GM19238 (cell line): ENCODE data around the gene COG1.
"Not testable (repeated sequence)": the region's sequence is repeated elsewhere in the genome, so short reads cannot be mapped to it uniquely, and the experiment has no call there.

Source experiments
- DNase-seq: peaks from one replicate; pipeline ENCODE4 v3.0.0; 2011; ENCODE audit warnings: low spot score; ENCODE audit not compliant: insufficient read length

Gene COG1

GRCh38 chr17:73192894-73193701 lies at the start of gene COG1:
TSS of gene COG1 (plus strand) at chr17:73193055. CDS start at chr17:73193070, 15 bp downstream.
- peak; percentile 92 for DNase-seq

- not testable (repeated sequence) for DNase-seq
Measured at GRCh38 chr17:73144209-73144608, 48.6 kb upstream of the COG1 start.

- no peak for DNase-seq
Measured at GRCh38 chr17:73145641-73146040, 47.2 kb upstream of the COG1 start.

- not testable (repeated sequence) for DNase-seq
Measured at GRCh38 chr17:73147791-73148190, 45.1 kb upstream of the COG1 start.

GRCh38 chr17:73148540-73149334 lies 44.1 kb upstream of the COG1 start:
- no peak for DNase-seq

DNA sequence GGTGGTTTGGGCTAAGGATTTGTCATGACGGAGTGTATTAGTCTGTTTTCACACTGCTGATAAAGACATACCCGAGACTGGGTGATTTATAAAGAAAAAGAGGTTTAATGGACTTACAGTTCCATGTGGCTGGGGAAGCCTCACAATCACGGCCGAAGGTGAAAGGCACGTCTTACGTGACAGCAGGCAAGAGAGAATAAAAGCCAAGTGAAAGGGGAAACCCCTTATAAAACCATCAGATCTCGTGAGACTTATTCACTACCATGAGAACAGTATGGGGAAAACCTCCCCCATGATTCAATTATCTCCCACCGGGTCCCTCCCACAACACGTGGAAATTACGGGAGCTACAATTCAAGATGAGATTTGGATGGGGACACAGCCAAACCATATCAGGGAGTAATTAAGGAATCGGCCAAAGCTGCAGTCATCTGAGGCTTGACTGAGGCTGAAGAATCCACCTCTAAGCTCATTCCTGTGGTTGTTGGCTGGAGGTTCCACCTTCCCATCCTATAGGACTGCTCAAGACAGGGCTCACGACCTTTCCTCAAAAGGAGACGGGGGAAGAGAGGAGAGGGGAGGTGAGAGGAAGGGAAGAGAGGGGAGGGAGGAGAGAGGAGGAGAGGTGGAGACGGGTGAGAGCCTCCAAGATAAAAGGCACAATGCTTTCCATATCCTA lies 42.1 kb upstream of the COG1 start:
- not testable (repeated sequence) for DNase-seq

DNA sequence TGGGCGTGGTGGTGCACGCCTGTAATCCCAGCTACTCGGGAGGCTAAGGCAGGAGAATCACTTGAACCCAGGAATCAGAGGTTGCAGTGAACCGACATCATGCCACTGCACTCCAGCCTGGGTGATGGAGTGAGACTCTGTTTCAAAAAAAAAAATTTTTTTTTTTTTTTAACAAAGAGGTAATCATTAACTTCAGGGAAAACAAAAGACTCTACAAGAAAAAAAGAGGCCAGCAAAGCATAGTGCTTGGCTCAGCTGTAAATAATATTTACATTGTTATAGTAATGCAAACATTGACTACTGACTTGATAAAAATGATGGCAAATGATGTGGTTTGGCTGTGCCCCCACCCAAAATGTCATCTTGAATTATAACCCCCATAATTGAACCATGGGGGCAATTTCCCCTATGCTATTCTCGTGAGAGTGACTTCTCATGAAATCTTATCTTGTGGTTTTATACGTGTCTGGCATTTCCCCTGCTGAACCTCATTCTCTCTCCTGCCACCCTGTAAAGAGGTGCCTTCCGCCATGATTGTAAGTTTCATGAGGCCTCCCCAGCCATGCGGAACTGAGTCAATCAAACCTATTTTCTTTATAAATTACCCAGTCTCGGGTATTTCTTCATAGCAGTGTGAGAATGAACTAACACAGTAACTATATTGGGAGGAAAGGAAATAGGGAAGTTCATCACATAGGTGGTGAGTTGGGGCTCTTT lies 40.8 kb upstream of the COG1 start:
- DNase-seq: no peak

DNA sequence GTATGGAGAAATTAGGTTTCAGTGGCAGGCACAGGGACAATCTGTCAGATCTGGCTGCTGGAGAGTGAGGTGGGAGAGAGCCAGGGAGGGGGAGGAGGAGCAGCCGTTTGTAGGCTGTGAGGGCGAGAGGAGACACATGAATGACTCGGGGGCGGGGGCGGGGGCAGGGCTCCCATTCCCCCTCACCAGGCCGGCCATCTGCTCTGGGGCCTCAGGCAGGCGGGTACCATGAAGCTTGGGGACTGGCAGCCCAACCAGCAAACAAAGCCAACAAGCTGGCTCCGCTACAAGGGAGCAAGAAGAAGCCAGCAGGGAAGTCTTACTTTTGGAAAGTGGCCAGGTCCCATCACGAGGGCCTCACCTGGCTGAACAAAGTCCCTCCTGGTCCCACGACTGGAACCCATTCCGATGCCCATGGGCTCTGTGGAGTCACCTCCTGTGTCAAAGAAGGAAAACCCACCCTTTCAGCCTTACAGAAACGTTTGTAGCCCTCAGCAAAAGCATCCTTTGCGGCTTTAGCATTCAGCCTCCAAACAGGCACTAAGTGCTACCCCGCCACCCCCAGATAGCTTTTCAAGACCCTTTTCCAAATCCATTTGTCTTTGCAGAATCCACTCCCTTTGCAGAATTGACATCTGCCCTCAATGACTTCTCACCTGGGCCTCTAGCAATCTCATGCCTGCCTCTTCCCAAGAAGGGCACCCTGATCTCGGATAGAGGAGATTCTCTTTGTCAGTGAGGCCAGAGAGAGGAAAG lies 37.3 kb upstream of the COG1 start:
- DNase-seq: no peak

DNA sequence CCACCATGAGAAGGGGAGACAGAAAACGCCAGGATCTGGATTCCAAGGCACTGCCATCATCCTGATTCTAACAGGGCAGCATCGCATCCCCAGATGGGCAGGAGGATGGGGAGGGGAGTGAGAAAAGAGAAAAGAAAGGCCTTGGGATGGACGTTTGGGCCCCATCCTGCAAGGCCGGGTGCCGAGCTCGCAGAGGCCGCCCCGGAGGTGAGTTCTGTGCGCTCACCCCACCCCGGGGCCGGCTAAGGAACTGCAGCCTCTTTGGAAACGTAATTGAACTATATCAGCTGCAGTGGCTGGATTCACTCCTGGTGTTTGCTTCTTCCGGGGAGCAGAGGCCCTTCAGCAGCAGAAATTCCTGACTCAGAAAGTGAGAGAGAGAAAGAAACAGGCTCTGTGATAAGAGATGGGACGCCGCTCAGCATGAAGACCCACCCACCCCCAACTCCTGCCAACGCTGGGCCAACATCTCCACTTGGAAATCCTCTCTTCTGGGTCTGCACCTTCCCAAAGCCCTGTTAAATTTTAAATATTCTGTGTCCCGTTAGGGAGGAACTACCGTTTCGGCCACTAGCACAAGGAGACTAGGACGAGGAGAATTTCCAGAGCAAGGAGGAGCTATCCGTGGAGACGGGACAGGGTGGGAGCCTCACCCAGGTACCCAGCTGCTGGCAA lies 36.6 kb upstream of the COG1 start:
- DNase-seq: peak; percentile 65

GRCh38 chr17:73156887-73157520 lies 35.9 kb upstream of the COG1 start:
- DNase-seq: no peak

- DNase-seq: no peak
Measured at GRCh38 chr17:73157521-73157890, 35.3 kb upstream of the COG1 start.

- no peak for DNase-seq
Measured at GRCh38 chr17:73158133-73158532, 34.7 kb upstream of the COG1 start.

DNA sequence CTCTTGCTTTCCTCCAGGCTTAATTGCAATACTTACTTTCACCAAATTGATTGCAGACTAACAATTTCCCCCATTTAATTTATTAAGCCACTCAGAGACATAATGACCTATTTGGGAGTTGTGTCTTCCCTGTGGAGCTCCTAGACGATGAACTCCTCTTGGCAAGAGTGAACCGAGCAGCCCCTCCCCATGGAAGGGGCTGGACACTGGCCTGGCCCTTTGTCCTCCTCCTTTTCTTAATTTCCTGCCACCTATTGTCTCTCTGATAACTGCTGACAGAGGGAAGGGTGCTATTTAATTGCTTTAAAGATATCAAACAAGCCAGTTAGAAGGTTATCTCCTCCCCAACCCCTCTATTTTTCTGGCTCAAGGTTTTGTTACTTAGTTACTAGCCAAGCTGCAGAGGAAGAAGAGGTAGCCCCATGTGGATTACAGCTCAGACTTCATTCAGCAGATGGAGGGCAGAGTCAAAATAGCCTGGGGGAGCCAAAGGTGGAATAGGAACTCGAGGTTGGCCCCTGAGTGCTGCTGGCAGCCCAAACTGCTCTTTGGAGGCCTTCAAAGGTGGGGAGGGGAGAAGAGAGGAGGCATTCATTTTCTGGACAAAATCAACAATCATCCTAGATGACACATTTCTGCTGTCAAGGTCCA lies 31.8 kb upstream of the COG1 start:
- DNase-seq: no peak

DNA sequence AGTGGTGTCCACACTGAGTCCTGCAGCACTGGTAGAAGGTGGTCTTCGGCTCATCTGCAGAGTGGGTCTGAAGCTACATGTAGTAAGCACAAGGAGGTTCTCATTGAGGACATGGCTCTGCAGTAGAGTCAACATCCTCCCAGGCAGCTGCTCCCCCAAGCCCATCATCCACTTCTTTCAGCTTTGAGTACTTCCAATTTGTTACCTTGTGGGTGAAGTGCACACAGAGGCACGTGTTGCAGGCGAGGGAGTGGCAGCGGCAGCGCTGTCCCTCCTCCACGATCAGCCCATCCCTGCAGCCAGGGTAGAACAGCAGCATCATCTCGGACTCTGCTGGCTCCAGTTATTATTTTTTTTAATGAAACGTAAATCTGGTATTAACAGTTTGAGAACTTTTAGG lies 29.8 kb upstream of the COG1 start:
- no peak for DNase-seq

- DNase-seq: no peak
Measured at GRCh38 chr17:73165616-73166404, 27.0 kb upstream of the COG1 start.

- no peak for DNase-seq
Measured at GRCh38 chr17:73166731-73167581, 25.9 kb upstream of the COG1 start.

GRCh38 chr17:73168667-73169066 lies 24.2 kb upstream of the COG1 start:
- no peak for DNase-seq
